Loucy (cell line): ENCODE results near the gene COQ7.
A peak's percentile ranks its signal among the peaks of the same experiment; 100 is the strongest.

Source experiments
- H2AFZ ChIP-seq: fragments of 200-600 bp; sonication (generic); 2 replicates; pipeline ENCODE4 v1.6.0; 2016; ENCODE audit warnings: antibody characterized with exemption, mild to moderate bottlenecking, low read length, moderate library complexity
- H3F3A ChIP-seq: fragments of 200-600 bp; 2 replicates; pipeline ENCODE4 v1.6.0; 2016; ENCODE audit warnings: antibody characterized with exemption, low read depth, mild to moderate bottlenecking
- H3K27me3 ChIP-seq: fragments of 200-600 bp; sonication (generic); 2 replicates; pipeline ENCODE4 v1.6.1; 2014; ENCODE audit warnings: low read length, mild to moderate bottlenecking; ENCODE audit not compliant: insufficient read depth, poor library complexity, severe bottlenecking
- H3K36me3 ChIP-seq: fragments of 200-600 bp; sonication (generic); 2 replicates; pipeline ENCODE4 v1.6.1; 2016; ENCODE audit warnings: low read length; ENCODE audit not compliant: insufficient read depth
- H3K4me1 ChIP-seq: fragments of 200-600 bp; sonication (generic); 2 replicates; pipeline ENCODE4 v1.5.1; 2014; ENCODE audit warnings: low read length, mild to moderate bottlenecking; ENCODE audit not compliant: insufficient read depth, poor library complexity, severe bottlenecking
- H3K4me2 ChIP-seq: fragments of 200-600 bp; sonication (generic); 2 replicates; pipeline ENCODE4 v1.6.0; 2014; ENCODE audit warnings: antibody characterized with exemption, low read length, low read depth, mild to moderate bottlenecking; ENCODE audit not compliant: poor library complexity, severe bottlenecking
- H3K4me3 ChIP-seq: fragments of 200-600 bp; sonication (generic); 2 replicates; pipeline ENCODE4 v1.5.1; 2014; ENCODE audit warnings: low read length, mild to moderate bottlenecking, mixed read lengths; ENCODE audit not compliant: poor library complexity, severe bottlenecking
- H3K79me2 ChIP-seq: fragments of 200-600 bp; sonication (generic); 2 replicates; pipeline ENCODE4 v1.6.1; 2014; ENCODE audit warnings: low read length; ENCODE audit not compliant: insufficient read depth
- H3K9ac ChIP-seq: fragments of 200-600 bp; sonication (generic); 2 replicates; pipeline ENCODE4 v1.6.0; 2014; ENCODE audit warnings: mild to moderate bottlenecking, low read depth, low read length, moderate library complexity; ENCODE audit not compliant: poor library complexity, severe bottlenecking
- H3K9me2 ChIP-seq: fragments of 200-600 bp; sonication (generic); replicated peaks from 2 replicates; pipeline ENCODE4 v1.6.1; 2016; ENCODE audit warnings: low read depth, low read length, mixed read lengths
- H3K9me3 ChIP-seq: fragments of 200-600 bp; sonication (generic); 2 replicates; pipeline ENCODE4 v1.6.1; 2014; ENCODE audit warnings: mild to moderate bottlenecking, antibody characterized with exemption, low read length, low read depth; ENCODE audit not compliant: insufficient read depth
- H4K20me1 ChIP-seq: fragments of 200-600 bp; sonication (generic); 2 replicates; pipeline ENCODE4 v1.6.0; 2014; ENCODE audit warnings: antibody characterized with exemption, low read length, mild to moderate bottlenecking; ENCODE audit not compliant: insufficient read depth, poor library complexity, severe bottlenecking
- EZH2phosphoT487 ChIP-seq: fragments of 200-600 bp; IDR thresholded peaks from 2 replicates; pipeline ENCODE4 v1.6.1; 2018; ENCODE audit warnings: antibody characterized with exemption, mild to moderate bottlenecking, moderate library complexity, borderline replicate concordance
- TF ChIP-seq, protein P1 (sequence below): fragments of 200-600 bp; sonication (generic); conservative IDR thresholded peaks from 2 replicates; pipeline ENCODE4 v1.5.1; 2014; ENCODE audit warnings: mild to moderate bottlenecking, antibody characterized with exemption, low read length

COQ7 gene

DNA sequence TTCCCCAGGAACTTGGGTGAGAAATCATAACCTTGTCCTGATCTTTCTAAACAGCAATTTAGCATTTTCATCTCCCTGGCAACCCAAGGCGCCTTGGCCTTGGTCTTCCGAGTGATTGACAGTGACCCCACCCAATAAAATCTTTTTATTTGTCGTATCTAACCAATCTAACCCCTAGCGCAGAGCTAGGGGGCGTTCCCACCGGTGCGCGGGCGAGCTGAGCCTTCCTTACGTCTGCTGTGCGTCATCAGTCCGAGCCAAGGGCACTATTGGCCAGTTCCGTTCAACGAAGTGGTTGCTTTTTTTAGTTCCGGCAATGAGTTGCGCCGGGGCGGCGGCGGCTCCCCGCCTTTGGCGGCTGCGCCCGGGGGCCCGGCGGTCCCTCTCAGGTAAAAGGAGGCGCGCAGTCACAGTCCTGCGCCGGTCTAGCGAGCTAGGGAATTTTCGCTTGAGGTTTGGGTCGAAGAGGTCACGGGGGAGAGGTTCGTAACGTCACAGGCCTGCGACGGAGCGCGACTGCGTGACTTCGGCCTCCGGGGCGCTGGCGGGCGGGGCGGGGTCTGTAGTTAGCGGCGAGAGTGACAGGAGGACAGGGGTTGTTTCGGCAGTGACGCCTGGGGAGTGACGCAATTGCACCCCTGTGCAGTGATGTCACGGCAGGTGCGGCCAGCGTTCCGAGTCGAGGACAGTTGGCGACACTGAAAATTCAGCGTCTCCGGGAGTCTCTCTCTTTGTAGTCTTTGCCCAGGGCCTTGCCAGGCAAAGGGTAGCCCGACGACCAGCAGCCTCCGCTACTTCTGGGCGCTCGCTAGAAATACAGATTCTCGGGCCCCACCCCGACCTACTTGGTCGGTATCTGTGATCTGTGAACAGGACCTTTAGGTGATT lies at the start of gene COQ7:
Gene COQ7, plus strand, starts transcription at position 266 of the 888 bp plus-strand sequence. Its CDS starts 51 bp downstream, at position 317.
- TF ChIP-seq EZH2phosphoT487, result no peak
- TF ChIP-seq, protein P1, sequence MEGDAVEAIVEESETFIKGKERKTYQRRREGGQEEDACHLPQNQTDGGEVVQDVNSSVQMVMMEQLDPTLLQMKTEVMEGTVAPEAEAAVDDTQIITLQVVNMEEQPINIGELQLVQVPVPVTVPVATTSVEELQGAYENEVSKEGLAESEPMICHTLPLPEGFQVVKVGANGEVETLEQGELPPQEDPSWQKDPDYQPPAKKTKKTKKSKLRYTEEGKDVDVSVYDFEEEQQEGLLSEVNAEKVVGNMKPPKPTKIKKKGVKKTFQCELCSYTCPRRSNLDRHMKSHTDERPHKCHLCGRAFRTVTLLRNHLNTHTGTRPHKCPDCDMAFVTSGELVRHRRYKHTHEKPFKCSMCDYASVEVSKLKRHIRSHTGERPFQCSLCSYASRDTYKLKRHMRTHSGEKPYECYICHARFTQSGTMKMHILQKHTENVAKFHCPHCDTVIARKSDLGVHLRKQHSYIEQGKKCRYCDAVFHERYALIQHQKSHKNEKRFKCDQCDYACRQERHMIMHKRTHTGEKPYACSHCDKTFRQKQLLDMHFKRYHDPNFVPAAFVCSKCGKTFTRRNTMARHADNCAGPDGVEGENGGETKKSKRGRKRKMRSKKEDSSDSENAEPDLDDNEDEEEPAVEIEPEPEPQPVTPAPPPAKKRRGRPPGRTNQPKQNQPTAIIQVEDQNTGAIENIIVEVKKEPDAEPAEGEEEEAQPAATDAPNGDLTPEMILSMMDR, result no peak
- H3F3A ChIP-seq, result no peaks in the 10 kb centered on the region
- H3K4me2 ChIP-seq, result peak within 1 kb of the TSS; percentile 81
- no peaks in the 10 kb centered on the region for H3K27me3 ChIP-seq
- H3K9me3 ChIP-seq, result no peaks in the 10 kb centered on the region
- no peaks in the 10 kb centered on the region for H3K9me2 ChIP-seq
- peaks cover 13% of the 10 kb centered on the region; the same call in 1 of the 2 replicates for H3K79me2 ChIP-seq
- peak within 1 kb of the TSS; percentile 86 for H3K4me3 ChIP-seq
- H3K4me1 ChIP-seq, result peaks cover 4% of the 10 kb centered on the region
- peak within 1 kb of the TSS; percentile 96 for H2AFZ ChIP-seq
- no peaks in the 10 kb centered on the region for H4K20me1 ChIP-seq
- H3K9ac ChIP-seq, result peak within 1 kb of the TSS; percentile 80
- H3K36me3 ChIP-seq, result no peaks in the 10 kb centered on the region

DNA sequence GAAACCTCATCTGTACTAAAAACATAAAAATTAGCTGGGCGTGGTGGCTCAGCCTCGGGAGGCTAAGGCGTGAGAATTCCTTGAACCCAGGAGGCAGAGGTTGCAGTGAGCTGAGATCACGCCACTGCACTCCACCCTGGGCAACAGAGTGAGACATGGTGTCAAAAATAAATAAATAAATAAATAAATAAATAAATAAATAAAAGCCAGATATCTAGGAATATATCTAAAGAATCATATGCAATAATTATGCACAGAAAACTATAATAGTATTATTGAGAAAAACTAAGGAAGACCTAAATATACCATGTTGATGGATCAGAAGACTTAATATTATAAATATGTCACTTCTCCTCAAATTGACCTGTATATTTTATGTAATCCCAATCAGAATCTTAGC lies 46.7 kb upstream of the COQ7 start:
- Histone ChIP-seq H3K9ac (no peak overlapping the region), H3K4me1 (no peaks in the 10 kb centered on the region), H3K4me3 (no peak overlapping the region), H3K27me3 (no peaks in the 10 kb centered on the region), H3K9me2 (no peaks in the 10 kb centered on the region), H3K79me2 (no peaks in the 10 kb centered on the region), H3K9me3 (no peaks in the 10 kb centered on the region), H2AFZ (no peak overlapping the region), H3F3A (no peaks in the 10 kb centered on the region), H4K20me1 (no peaks in the 10 kb centered on the region), H3K36me3 (no peaks in the 10 kb centered on the region), H3K4me2 (no peak overlapping the region)
- TF ChIP-seq, protein P1, result no peak
- TF ChIP-seq EZH2phosphoT487, result no peak

DNA sequence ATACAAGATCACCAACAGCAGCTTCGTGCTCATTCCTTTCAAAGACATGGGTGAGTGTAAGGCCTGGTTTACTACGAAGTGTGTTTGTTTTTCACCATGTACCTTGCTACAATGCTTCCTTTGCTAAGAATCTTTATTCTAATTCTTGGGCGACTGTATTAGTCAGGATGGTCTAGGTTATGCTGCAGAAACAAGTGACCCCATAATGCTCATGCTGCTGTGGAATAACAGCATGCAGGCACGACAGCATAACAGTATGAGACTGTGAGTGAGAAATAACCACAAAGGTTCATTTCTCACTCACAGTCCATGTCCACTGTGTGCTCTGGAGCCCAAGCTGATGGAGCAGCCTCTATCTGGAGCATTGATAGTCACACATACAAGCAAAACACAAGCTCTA lies 45.7 kb upstream of the COQ7 start:
- Histone ChIP-seq H3K9ac (no peak overlapping the region), H4K20me1 (no peaks in the 10 kb centered on the region), H3K27me3 (no peaks in the 10 kb centered on the region), H3K36me3 (no peaks in the 10 kb centered on the region), H3K4me2 (no peak overlapping the region), H3K4me1 (no peaks in the 10 kb centered on the region), H2AFZ (no peak overlapping the region), H3F3A (no peaks in the 10 kb centered on the region), H3K9me2 (no peaks in the 10 kb centered on the region), H3K79me2 (no peaks in the 10 kb centered on the region), H3K4me3 (no peak overlapping the region), H3K9me3 (no peaks in the 10 kb centered on the region)
- TF ChIP-seq, protein P1, result no peak
- TF ChIP-seq EZH2phosphoT487, result no peak
